GM18873 (cell line): ENCODE data around the gene PRKCA.
"Not testable (repeated sequence)": the region's sequence is repeated elsewhere in the genome, so short reads cannot be mapped to it uniquely, and the experiment has no call there.

ENCODE experiments used
- ATAC-seq: cut with Tn5 transposase; IDR thresholded peaks from one replicate; pipeline ENCODE4 v1.9.1; 2021; ENCODE audit warnings: mild to moderate bottlenecking, moderate library complexity, moderate number of reproducible peaks; ENCODE audit not compliant: unreplicated experiment, low FRiP score

The PRKCA gene

DNA sequence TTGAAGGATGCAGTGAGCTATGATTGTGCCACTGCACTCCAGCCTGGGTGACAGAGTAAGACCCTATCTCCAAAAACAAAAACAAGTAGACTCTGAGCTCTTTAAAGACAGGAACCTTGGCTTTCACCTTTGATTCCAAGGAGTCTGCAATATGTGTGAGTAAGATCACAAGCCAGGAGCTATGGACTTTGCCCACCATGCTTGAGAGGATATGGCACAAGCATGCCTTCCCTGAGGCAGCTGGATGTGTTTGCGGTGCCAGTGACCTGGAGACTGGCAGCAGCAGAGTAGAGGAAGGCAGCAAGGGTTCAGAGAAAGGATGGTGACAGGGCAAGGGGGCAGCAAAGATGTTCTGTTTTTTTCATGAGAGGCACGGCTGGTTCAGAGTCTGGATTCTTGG lies 14.5 kb upstream of the PRKCA start:
- no peak for ATAC-seq

DNA sequence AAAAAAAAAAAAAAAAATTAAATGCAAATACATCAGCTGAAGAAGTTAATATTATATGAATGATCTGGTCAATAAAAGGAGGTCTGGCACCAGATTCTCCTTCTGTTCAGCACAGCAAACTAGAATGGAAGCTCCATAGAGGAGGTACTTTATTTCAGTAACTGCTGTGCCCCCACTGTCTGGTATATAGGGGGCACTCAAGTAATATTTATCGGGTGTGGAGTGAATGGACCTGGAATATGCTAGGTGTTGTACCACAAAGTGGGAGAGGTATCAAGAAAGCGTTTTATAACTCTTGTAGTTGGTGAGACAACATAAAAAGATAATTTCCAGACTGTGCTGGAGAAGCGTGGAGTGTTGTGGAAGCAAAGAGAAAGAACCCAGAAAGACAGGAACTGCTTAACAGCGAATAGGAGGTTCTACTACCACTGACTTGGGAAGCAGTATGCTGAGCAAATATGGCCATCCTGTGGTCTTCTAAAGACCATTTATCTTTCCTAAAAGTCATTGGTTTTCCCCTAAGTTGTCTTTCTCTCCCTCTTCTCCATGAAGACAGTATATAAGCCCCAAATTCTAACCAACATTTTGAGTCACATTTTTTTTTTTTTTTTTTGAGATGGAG lies 12.2 kb upstream of the PRKCA start:
- no peak for ATAC-seq

DNA sequence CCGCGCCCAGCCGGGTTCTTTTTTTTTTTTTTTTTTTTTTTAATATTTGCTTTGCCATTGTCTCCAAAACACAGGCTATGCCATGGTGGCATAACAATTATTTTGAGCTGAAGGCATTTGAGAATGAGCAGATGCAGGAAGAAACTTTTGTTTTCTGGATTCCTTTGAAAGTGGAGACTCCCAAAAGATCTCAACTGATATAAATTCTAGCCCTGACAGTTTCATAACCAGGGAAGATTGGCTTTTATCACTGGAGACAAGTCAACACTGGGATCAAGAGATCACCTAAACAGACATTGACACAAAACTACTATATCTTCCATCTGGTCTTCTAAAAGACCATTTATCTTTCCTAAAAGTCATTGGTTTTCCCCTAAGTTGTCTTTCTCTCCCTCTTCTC lies 10.1 kb upstream of the PRKCA start:
- no peak for ATAC-seq

DNA sequence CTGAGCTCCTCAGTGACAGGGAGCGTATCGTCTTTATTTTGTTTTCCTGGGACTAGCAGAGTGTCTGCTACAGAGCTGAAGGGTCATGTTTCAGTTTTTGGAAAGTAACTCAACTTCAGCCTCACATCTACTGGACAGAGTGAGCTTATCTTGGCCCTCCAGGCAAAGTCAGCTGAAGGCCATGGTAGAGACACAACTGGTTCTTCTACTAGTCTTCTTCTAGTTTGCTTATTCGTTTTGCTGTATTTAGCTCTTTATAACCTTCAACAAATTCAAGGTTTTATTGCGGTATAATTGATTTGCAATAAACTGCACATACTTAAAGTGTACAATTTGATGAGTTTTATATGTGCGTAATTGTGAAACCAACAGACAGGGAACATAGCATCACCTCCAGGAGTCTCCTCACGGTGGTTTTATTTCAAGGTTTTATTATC lies 6.1 kb upstream of the PRKCA start:
- no peak for ATAC-seq

DNA sequence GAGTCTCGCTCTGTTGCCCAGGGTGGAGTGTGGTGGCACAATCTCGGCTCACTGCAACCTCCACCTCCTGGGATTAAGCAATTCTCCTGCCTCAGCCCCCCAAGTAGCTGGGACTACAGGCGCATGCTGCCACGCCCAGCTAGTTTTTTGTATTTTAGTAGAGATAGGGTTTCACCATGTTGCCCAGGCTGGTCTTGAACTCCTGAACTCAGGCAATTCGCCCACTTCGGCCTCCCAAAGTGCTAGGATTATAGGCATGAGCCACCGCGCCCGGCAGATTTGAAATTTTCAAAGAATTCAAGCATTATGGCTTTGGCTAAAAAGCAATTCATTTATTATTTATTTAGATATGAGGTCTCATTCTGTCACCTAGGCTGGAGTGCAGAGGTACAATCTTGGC lies 5.0 kb upstream of the PRKCA start:
- ATAC-seq, result not testable (repeated sequence)

DNA sequence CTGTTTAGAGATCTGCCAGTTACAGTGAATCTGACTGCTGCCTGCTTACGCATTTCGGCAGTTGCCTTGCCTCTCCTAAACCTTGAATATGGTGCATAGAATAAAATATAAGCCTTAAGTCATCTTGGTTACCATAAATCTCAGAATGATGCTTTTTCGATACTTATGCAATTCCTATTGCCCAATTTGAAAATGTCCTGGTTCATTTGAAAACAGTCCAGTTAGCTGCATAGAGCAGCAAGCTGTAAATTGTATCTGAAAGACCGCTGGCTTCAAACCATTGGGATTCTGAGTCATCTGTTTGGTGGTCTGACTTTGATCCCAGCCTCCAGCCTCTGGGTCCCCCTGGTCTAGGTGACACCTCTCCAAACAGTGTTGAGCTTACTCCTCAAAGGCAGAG lies 2.7 kb upstream of the PRKCA start:
- no peak for ATAC-seq

DNA sequence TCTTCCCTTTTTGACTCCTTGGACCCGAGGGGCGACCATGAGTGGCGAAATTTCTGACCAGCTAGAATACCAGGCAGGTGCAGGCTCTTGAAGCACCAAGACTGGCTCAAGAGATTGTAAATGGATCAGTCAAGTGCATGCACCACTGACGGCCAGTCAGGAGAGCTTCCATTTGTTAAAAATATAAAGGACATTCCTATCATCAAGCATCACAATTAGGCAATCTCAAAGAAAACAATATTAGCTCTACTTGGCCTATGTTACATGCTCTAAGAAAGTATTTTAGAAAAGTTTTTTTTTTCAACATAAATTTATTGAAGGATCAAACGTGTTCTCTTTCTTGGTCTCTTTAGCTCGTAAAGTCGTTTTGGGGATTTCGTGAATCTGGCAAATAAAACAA lies 1.5 kb upstream of the PRKCA start:
- ATAC-seq, result no peak

DNA sequence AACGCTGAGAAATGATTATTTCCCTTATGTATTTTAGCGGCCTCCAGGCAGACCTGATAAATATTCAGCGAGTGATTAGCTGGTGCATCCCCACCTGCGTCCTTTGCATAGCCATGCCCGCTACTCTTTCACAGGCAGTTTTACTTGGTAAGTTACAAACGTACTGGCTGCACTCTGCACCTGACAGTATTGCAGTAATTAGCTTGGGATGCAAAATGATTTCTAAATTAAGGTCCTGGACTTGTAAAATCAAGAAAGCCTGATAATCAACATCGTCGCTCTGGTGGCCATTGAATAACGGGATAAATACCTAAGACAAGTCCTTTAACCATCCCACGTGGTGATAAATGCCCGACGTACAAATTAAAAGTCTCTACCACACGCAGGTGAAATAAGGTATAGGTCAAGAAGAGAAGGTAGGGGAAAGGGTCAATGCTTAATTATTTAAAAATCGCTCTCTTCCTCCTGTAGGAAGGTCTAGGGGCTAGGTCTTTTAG lies 998 bp upstream of the PRKCA start:
- ATAC-seq, result no peak

DNA sequence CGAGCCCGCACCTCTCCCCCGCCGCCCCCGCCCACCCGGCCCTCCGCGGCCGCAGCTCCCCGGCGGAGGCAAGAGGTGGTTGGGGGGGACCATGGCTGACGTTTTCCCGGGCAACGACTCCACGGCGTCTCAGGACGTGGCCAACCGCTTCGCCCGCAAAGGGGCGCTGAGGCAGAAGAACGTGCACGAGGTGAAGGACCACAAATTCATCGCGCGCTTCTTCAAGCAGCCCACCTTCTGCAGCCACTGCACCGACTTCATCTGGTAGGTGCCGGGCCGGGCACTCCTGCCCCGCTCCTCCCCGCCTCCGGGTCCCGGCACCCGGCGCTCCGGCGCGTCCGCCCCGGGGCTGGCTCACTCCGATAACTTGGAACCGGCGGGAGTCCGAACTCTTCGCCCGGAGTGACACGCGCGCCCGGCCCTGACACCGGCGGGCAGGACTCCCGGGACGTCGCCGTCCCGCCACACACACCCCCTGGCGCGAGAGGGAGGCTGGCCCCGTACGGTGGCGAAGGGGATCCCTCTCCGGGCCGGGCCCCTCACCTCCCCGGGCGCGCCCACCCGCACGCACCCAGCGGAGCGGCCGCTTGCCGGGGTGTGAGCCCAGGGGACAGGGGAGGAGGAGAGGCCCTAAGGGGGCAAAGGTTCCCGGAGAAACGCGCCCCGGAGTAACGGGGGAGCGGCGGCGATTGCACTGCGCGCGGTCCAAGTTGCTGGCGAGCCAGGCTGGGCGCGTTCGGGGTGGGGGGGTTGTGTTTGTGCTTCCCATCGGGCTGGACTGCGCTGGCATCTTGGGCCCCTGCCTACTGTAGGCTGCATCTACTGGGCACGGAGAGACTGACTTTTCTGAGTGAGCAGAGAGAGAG lies 581 bp downstream of the PRKCA start:
- no peak for ATAC-seq

DNA sequence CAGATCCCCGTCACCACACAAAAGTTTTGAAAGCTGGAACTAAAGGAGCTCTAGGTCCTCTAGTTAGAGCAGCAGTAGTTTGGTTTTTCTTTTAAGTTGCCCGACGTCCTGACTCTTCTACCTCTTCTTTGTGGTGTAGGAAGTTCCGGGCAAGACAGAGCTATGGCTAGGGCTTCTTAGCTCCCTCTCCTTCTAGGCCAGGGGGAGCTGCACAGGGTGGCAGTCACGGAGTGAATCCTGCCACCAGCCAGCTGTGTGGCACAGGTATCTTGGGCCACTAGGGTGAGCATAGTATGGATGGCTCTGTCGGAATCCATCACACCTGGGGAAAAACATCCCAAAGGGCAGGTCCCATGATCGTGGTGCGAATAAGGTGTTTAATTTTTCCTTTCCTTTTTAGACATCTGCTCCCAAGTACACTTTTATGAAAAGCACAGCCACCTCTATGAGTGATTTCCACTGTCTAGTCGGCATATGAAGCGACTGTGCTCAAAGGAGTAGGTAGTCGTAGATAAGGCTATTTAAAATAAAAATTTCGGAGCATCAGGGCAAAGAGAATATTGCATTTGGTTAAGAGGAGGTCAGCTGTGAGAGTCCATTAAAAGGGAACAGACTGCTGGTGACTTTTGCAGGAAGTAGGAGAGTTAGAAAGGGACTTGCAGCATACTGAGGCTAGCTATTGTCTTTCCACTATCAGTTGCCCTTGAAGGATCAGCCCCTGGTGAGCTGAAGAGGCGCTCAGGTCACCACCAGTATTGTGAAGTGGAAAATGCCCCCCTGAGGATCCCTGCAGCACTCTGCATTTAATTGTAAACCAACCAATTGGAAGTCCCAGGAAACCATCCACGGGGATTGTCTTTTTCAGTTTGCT lies 2.1 kb downstream of the PRKCA start:
- no peak for ATAC-seq

DNA sequence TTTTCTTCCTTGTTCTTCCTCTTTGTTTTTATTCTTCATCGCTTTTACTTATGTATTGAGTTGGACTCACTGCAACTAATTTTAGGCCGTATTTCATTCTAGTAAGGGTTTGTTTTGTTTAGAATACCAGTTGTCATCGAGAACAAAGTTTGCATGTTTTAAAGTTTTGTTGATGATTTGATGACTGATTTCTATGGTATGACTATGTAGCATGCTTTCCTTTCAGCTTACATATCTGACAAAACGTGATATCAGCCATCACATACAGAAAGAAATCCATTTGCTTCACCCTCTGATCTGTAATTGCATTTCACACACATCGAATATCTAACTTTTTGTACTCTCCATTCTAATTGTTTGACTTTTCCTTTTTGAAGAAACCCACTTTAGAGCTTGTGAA lies 4.0 kb downstream of the PRKCA start:
- no peak for ATAC-seq

DNA sequence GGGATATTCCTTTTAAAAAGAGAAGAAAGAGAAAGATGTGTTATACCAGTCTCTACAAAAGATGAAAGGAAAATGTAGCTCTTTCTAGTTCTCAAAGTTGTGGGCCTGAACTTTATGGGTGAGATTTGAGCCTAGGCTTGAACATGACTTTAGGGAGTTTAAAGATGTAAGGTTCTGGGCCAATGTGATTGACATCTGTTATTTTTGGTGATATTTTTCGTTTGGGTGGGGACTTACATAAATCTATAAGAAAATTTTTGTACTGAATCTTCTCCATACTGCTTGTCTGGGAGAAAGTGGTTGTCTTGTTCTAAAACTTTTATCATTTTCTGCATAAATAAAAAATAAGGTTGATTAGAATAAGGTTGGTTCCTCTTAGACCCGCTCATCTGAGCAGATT lies 4.8 kb downstream of the PRKCA start:
- ATAC-seq, result no peak

DNA sequence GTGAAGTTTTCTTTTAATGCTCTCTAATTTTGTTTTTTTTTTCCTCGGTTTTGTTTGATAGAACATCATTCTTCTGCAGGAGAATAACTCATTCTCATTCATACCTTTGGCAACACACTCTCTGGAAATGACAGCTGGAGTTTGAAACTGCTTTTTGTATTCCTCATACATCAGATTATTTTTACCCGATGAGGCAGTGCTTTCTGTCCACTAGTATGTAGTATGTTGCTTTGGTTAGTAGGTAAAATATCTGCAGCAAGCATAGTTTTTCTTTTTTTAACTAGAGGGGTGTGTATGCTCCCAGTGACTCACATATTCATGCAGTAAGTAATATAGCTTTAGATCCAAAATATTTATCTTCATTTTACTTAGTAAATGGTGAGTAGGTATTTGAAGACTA lies 6.4 kb downstream of the PRKCA start:
- ATAC-seq, result no peak

DNA sequence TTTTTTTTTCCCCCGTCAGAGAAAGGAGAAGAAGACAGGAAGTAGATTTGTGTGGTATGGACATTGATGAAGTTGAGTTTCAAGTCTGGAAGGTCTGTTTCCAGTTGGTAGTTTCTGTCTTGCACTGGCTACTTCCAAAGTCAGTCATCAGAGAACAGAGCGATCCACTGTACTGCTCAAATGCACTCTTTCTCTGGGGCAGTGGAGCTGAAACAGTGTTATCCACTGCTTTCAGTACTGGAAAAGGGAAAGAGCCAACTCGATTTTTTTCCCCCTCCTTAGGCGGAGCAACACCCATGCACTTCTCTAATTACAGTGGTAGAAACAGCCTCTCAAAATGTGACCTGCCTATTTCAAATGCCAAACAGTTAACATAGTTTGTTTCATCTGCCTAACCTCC lies 7.4 kb downstream of the PRKCA start:
- ATAC-seq, result no peak

DNA sequence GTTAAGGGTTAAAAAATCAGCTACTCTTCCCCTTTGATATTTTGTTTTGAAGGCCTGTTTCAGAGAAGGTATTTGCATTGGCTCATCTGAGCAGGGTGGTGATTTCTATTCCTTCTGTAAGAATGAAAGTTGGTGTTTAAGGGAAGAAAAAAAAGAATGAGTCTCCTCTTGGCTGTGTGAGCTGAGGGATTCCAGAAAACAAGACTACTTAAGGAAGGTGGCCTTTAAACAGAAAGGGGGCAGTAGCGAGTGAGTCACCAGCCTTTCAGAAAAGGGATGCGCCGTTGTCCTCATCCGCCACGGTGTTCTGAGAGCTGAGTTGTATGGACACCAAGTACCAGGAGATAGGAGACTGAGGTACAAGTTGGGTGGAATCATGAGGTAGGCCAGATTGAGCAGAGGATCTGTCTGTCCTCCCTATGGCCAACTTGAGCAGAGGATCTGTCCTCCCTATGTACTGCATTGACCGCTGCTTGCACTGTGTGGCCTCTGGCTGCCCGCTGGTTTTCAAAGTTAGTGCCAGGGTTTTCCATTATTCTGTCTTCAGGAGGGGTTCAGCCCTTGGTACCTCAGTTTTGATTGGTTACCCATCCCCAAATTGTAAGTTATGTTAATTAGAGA lies 8.2 kb downstream of the PRKCA start:
- ATAC-seq, result no peak

DNA sequence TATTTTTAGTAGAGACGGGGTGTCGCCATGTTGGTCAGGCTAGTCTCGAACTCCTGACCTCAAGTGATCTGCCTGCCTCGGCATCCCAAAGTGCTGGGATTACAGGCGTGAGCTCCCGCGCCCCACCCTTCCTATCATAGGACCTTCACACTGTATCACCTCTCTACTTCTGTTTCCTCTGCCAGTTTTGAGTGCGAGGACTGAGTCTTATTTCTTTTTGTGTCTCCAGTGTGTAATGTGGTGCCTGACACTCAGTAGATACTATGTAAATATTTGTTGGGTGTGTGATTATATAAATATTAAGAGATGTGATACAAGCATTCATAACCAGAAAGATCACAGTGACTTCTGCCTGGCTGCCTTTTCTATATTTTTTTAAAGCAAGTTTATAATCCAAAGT lies 10.5 kb downstream of the PRKCA start:
- ATAC-seq, result no peak

DNA sequence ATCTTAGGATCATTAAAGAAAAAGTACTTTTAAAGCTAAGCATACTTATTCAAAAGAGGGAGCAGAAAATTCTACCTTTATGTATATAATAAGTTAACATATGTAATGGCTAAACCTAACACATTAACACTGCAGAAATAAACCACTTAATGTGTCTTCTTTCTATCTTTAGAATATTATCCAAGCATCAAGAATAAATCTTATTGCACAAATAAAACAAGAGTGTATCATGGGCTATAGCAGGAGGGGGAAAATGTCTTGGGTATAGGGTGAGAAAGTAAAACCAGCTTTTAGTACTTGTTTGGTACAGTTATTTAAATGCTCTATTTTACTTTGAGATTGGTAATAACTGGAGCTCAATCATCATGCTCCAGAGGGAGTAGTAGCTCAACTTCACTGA lies 10.9 kb downstream of the PRKCA start:
- ATAC-seq, result no peak

DNA sequence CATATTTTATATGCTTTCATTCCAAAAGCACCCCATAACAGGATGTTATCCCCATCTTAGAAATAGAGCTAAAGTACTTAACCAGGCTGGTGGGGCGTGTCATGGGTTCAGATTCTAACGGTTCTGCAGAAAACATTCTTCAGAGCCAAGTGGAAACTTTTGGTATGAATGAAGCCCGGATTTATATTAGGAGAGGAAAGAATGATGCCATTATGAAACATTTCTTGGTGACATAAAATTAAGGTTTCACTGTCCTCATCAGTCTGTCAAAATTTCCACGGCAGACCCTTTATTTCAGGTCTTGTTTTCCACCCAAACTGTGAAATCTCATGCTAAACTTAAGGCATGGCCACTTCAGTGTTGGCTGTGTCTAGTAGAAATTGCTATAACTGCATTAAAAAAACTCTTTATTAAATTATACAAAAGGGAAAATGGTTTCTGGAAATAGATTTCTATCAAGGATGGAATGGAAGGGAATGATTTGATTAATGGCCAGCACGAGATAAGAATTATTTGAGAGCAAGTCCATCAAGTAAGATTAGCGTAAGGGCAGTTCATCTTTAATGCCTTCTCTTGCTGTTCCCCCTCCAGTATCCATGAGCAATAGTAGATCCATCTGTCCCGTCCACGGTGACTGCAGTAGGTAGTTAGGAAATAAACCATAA lies 11.7 kb downstream of the PRKCA start:
- ATAC-seq, result no peak

DNA sequence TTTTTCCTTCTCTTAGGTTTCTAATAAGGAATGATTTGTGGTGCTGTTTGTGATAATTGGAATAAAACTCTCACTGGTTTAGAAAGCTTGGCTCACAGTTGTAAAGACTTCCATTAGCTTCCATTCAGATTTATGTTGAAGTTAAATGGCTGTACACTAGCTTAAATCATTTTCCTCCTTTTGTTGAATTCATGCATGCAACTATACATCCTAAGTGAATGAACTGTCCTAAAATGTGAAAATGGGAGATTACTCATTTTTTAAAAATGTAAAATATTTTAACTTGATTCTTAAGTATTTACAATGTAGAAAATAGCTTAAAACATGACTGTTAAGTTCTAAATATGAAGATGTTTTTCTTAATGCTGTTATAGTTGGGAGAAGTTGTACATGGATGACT lies 15.2 kb downstream of the PRKCA start:
- no peak for ATAC-seq

DNA sequence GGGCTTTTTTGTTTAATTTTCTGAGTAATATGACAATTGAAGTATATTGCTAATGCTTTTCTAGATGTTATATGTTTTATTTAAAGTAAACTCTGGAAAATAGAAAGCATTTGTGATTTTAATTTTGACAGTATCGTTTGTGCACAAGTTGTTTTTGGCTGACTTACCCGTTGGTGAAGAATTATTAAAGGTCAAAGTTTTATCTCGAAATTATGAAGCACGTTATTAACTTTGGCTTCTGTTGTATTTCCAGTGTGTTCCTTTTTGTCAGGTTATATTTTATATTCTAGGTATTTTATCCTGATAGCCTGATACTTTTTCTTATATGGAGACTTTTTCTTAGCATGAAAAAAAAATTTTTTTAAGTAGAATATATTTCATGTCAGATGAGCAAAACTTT lies 16.8 kb downstream of the PRKCA start:
- ATAC-seq, result no peak
